Neural crest cell (in vitro differentiated cells): ENCODE data around the gene SLC29A4. TPM values are rescaled to one million over a fixed set of nuclear protein-coding genes. Genes with fewer than 3 reads are reported as not detected.
"Not testable (repeated sequence)": the region's sequence is repeated elsewhere in the genome, so short reads cannot be mapped to it uniquely, and the experiment has no call there.

Experiments used
- DNase-seq: peaks from one replicate; pipeline ENCODE4 v3.0.0; 2021; ENCODE audit warnings: low read depth, mixed read lengths, low spot score
- H3K27ac Mint-ChIP-seq: one replicate; pipeline ENCODE4 v1.8.0; 2021; ENCODE audit warnings: mild to moderate bottlenecking, mixed read lengths; ENCODE audit not compliant: unreplicated experiment
- H3K27me3 Mint-ChIP-seq: 2 replicates; pipeline ENCODE4 v1.8.0; 2021; ENCODE audit warnings: low read depth, mild to moderate bottlenecking, mixed read lengths
- H3K36me3 Mint-ChIP-seq: 2 replicates; pipeline ENCODE4 v1.8.0; 2021; ENCODE audit warnings: low read depth, mild to moderate bottlenecking, mixed read lengths
- H3K4me1 Mint-ChIP-seq: 2 replicates; pipeline ENCODE4 v1.8.0; 2021; ENCODE audit warnings: mixed read lengths
- H3K4me3 Mint-ChIP-seq: one replicate; pipeline ENCODE4 v1.8.0; 2021; ENCODE audit warnings: mild to moderate bottlenecking, mixed read lengths
- H3K9me3 Mint-ChIP-seq: 2 replicates; pipeline ENCODE4 v1.8.0; 2021; ENCODE audit warnings: mixed read lengths
- total RNA-seq: library from RNA; stranded (reverse); gene quantifications from 2 replicates; pipeline ENCODE4 v1.2.1, GENCODE V29; 2021
- TF ChIP-seq, protein P1 (sequence below): fragments of 200-600 bp; sonication (generic); conservative IDR thresholded peaks from 2 replicates; pipeline ENCODE4 v1.5.0; 2021; ENCODE audit warnings: antibody characterized with exemption, mild to moderate bottlenecking

Gene SLC29A4
- total RNA-seq, 1 donor from 2014 or later: 40.0 TPM

DNA sequence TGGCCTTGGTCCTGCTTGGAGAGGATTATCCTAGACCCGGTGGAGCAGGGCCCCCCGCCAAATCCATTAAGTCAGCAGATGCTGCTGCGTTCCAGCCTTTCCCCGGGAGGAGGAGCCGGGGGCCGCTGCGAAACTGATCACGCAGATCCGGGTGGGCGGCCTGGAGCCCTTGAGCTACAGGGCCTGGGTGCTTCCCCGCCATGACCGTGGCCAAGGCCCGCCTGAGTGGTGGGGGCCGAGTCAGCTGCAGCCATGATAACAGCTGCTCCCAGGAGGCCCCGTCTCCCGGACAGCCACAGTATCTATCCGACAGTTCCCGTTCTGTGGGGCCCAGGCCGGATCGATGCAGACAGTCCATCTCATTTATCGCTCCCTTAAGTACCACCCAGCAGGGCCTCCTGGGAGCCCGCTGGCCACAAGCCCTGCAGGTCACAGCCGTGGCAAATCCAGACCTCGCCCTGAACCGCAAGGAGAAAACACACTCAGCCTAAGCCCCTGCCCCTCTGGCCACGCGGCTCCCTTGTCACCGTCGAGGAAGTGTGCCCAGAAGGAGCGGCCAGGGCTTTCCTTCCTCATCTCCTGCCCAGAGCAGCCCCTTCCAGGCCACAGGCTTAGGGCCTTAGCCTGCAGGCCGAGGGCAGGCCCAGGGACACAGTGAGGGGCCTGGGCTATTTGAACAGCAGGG is 34.4 kb upstream of the SLC29A4 start:
- Mint-ChIP-seq H3K4me3 (no peak overlapping the region), H3K27me3 (no peaks in the 10 kb centered on the region), H3K9me3 (no peaks in the 10 kb centered on the region), H3K27ac (no peak overlapping the region), H3K36me3 (no peaks in the 10 kb centered on the region), H3K4me1 (no peaks in the 10 kb centered on the region)
- no peak for DNase-seq
- TF ChIP-seq, protein P1, sequence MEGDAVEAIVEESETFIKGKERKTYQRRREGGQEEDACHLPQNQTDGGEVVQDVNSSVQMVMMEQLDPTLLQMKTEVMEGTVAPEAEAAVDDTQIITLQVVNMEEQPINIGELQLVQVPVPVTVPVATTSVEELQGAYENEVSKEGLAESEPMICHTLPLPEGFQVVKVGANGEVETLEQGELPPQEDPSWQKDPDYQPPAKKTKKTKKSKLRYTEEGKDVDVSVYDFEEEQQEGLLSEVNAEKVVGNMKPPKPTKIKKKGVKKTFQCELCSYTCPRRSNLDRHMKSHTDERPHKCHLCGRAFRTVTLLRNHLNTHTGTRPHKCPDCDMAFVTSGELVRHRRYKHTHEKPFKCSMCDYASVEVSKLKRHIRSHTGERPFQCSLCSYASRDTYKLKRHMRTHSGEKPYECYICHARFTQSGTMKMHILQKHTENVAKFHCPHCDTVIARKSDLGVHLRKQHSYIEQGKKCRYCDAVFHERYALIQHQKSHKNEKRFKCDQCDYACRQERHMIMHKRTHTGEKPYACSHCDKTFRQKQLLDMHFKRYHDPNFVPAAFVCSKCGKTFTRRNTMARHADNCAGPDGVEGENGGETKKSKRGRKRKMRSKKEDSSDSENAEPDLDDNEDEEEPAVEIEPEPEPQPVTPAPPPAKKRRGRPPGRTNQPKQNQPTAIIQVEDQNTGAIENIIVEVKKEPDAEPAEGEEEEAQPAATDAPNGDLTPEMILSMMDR: no peak

DNA sequence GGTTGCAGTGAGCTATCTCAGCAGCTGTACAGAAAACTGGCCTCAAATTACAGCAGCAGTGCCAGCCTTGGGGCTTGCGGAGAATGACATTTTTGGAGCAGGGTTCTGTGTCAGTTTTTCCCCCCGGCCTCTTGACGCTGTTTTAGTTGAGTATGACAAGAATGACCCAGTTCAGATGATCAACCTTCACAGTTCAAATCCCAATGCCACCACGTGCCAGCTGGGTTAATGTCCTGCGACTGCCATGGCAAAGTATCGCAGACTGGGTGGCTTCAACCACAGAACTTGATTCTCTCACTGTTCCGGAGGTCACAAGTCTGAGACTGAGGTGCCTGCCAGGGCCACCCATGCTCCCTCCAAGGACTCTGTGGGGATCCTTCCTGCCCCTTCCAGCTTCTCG is 32.0 kb upstream of the SLC29A4 start:
- H3K4me3 Mint-ChIP-seq, H3K36me3 Mint-ChIP-seq, DNase-seq, H3K9me3 Mint-ChIP-seq, H3K4me1 Mint-ChIP-seq, H3K27me3 Mint-ChIP-seq, H3K27ac Mint-ChIP-seq: not testable (repeated sequence)

GRCh38 chr7:5253529-5253928 is 29.2 kb upstream of the SLC29A4 start:
- not testable (repeated sequence) for H3K36me3 Mint-ChIP-seq, H3K4me3 Mint-ChIP-seq, DNase-seq, H3K27me3 Mint-ChIP-seq, H3K9me3 Mint-ChIP-seq, H3K4me1 Mint-ChIP-seq
- peak overlapping the region; percentile 20 for H3K27ac Mint-ChIP-seq

DNA sequence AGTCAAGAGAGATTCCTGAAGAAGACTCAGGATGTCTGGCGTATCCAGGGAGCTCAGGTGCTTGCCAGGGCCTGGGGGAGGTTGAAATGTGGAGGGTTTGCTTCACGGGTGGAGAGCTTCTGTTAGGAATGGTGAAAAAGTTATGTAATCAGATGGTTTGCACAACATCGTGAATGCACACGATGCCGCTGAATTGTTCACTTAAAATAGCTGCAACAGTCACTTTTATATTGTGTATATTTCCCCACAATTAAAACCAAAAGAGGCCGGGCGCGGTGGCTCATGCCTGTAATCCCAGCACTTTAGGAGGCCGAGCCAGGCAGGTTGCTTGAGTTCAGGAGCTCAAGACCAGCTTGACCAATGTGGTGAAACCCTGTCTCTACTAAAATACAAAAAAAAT is 28.4 kb upstream of the SLC29A4 start:
- not testable (repeated sequence) for H3K4me3 Mint-ChIP-seq, DNase-seq, H3K4me1 Mint-ChIP-seq, H3K9me3 Mint-ChIP-seq, H3K27me3 Mint-ChIP-seq, H3K27ac Mint-ChIP-seq, H3K36me3 Mint-ChIP-seq

GRCh38 chr7:5255832-5256231 is 26.9 kb upstream of the SLC29A4 start:
- H3K9me3 Mint-ChIP-seq: no peaks in the 10 kb centered on the region
- no peaks in the 10 kb centered on the region for H3K4me1 Mint-ChIP-seq
- no peak overlapping the region for H3K27ac Mint-ChIP-seq
- no peaks in the 10 kb centered on the region for H3K36me3 Mint-ChIP-seq
- no peak for DNase-seq
- H3K4me3 Mint-ChIP-seq: no peak overlapping the region
- H3K27me3 Mint-ChIP-seq: no peaks in the 10 kb centered on the region
- TF ChIP-seq, protein P1: no peak

DNA sequence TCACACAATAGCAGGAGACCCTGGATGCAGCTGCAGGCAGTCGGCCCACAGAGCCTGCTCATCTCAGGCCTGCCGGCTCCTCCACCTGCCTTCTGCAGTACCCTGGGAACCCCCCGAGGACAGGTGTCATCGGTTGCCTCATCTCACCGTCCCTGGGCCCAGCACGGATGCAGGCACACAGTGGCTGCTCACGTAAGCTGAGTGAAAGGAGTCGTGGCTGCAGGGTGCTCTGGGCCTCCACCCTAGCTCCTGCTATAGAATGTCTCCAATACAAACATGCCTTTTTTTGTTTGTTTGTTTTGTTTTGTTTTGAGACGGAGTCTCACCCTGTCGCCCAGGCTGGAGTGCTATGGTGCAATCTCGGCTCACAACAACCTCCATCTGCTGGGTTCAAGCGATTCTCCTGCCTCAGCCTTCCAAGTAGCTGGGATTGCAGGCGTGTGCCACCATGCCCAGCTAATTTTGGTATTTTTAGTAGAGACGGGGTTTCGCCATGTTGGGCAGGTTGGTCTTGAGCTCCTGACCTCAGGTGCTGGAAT is 22.1 kb upstream of the SLC29A4 start:
- not testable (repeated sequence) for H3K36me3 Mint-ChIP-seq

DNA sequence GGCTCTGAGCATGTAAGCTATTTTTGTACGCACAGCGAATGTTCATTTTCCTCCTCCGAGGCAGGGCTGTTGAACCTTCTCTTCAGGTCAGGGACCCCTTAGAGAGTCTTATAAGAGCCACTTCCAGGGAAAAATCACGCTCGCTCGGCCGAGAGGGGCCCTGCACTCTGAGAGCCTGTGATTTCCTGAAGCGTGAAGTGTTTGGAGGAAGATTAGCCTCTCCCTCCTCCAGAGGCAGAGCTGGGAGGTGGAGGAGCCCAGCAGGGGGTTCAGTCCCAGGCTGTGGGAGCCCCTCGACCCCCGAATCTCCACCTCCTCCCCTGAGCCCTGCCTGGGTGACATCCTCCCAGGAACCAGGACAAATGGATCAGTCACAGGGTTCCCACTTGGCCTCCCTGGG is 19.7 kb upstream of the SLC29A4 start:
- H3K27ac Mint-ChIP-seq: not testable (repeated sequence)
- peaks cover 14% of the 10 kb centered on the region for H3K4me1 Mint-ChIP-seq

More for the DNA sequence above, 22.1 kb upstream of the SLC29A4 start:
- not testable (repeated sequence) for H3K4me1 Mint-ChIP-seq, DNase-seq, H3K4me3 Mint-ChIP-seq, H3K9me3 Mint-ChIP-seq, H3K27ac Mint-ChIP-seq, H3K27me3 Mint-ChIP-seq

GRCh38 chr7:5265320-5266190 is 17.2 kb upstream of the SLC29A4 start:
- no peak for DNase-seq
- peaks cover 14% of the 10 kb centered on the region for H3K4me1 Mint-ChIP-seq
- H3K36me3 Mint-ChIP-seq: no peaks in the 10 kb centered on the region
- no peak overlapping the region for H3K4me3 Mint-ChIP-seq
- no peaks in the 10 kb centered on the region for H3K9me3 Mint-ChIP-seq
- no peak overlapping the region for H3K27ac Mint-ChIP-seq
- no peaks in the 10 kb centered on the region for H3K27me3 Mint-ChIP-seq
- TF ChIP-seq, protein P1: no peak

More for the DNA sequence above, 19.7 kb upstream of the SLC29A4 start:
- H3K36me3 Mint-ChIP-seq, H3K9me3 Mint-ChIP-seq, H3K4me3 Mint-ChIP-seq, H3K27me3 Mint-ChIP-seq, DNase-seq: not testable (repeated sequence)
